HepG2 (cell line): ENCODE results near the gene AP1S3. TPM values are rescaled to one million over a fixed set of nuclear protein-coding genes. Genes with fewer than 3 reads are reported as not detected.

ENCODE experiments used
- ATRX ChIP-seq: sonication (generic); formaldehyde crosslinking; IDR thresholded peaks from 2 replicates; pipeline ENCODE4 v1.4.0; 2020; ENCODE audit warnings: missing genetic modification reagents, borderline replicate concordance
- CHD4 ChIP-seq: fragments of 200-600 bp; sonication (generic); IDR thresholded peaks from 2 replicates; pipeline ENCODE4 v1.7.0; 2017; ENCODE audit warnings: mild to moderate bottlenecking, low read length, borderline replicate concordance
- CREB1 ChIP-seq, 2 experiments: fragments of 450-650 bp in 1 of 2; IDR thresholded peaks; 2 replicates each; pipeline ENCODE4 v1.6.1; 2016 to 2017; ENCODE audit warnings: control low read depth in 1 of 2, mild to moderate bottlenecking in 1 of 2, missing compliant biosample characterization in 1 of 2, missing genetic modification characterization in 1 of 2
- FOXO4 ChIP-seq: sonication (generic); formaldehyde crosslinking; conservative IDR thresholded peaks from 2 replicates; pipeline ENCODE4 v1.8.1; 2023; ENCODE audit warnings: missing genetic modification reagents
- MAZ ChIP-seq, 2 experiments: sonication (generic) in 1 of 2; formaldehyde crosslinking in 1 of 2; IDR thresholded peaks; 2 replicates each; pipeline versions ENCODE4 v1.5.0 to v1.6.1; 2012 to 2020; ENCODE audit warnings: low read depth in 2 of 2, mild to moderate bottlenecking in 2 of 2, borderline replicate concordance in 1 of 2, improper control_type of control experiment in 1 of 2, low read length in 1 of 2, missing genetic modification reagents in 1 of 2, moderate library complexity in 1 of 2
- MTF2 ChIP-seq: sonication (generic); formaldehyde crosslinking; IDR thresholded peaks from 2 replicates; pipeline ENCODE4 v1.5.0; 2020; ENCODE audit warnings: missing genetic modification reagents, borderline replicate concordance
- RBFOX2 ChIP-seq: fragments of 200-400 bp; formaldehyde crosslinking; IDR thresholded peaks from 2 replicates; pipeline ENCODE4 v1.6.1; 2017; ENCODE audit warnings: low read depth, mild to moderate bottlenecking, low read length
- TOPORS ChIP-seq: sonication (generic); formaldehyde crosslinking; IDR thresholded peaks from 2 replicates; pipeline ENCODE4 v1.8.0; 2023; ENCODE audit warnings: mild to moderate bottlenecking, missing genetic modification reagents
- ZBTB42 ChIP-seq: sonication (generic); formaldehyde crosslinking; IDR thresholded peaks from 2 replicates; pipeline ENCODE4 v1.5.0; 2020; ENCODE audit warnings: mild to moderate bottlenecking, missing genetic modification reagents
- ZHX2 ChIP-seq, 2 experiments: sonication (generic) in 1 of 2; formaldehyde crosslinking in 1 of 2; IDR thresholded peaks; 2 replicates each; pipeline versions ENCODE4 v1.6.1 to v1.9.0; 2014 to 2022; ENCODE audit warnings: antibody characterized with exemption in 1 of 2, borderline replicate concordance in 1 of 2, inconsistent platforms in 1 of 2, low read depth in 1 of 2, missing genetic modification reagents in 1 of 2
- ZMAT3 ChIP-seq: sonication (generic); formaldehyde crosslinking; conservative IDR thresholded peaks from 2 replicates; pipeline ENCODE4 v1.7.0; 2021; ENCODE audit warnings: missing genetic modification reagents
- ZNF12 ChIP-seq: sonication (generic); formaldehyde crosslinking; IDR thresholded peaks from 2 replicates; pipeline ENCODE4 v1.5.0; 2020; ENCODE audit warnings: missing genetic modification reagents
- ZNF34 ChIP-seq: sonication (generic); formaldehyde crosslinking; IDR thresholded peaks from 2 replicates; pipeline ENCODE4 v1.4.0; 2020; ENCODE audit warnings: mild to moderate bottlenecking, missing genetic modification reagents, borderline replicate concordance
- ZNF546 ChIP-seq: sonication (generic); formaldehyde crosslinking; conservative IDR thresholded peaks from 2 replicates; pipeline ENCODE4 v1.8.1; 2023; ENCODE audit warnings: mild to moderate bottlenecking, missing genetic modification reagents
- ZNF687 ChIP-seq: sonication (generic); formaldehyde crosslinking; IDR thresholded peaks from 2 replicates; pipeline ENCODE4 v1.5.1; 2020; ENCODE audit warnings: mild to moderate bottlenecking, missing genetic modification reagents, moderate library complexity
- polyA plus RNA-seq, 8 experiments: library from polyadenylated mRNA; depleted of rRNA in 3 of 8; stranded (reverse) in 7 of 8; unstranded in 1 of 8; fragments of >200 nt; fragmentation: Illumina TruSeq in 4 of 8; extraction: Trizol in 4 of 8; gene quantifications; 2 replicates each; pipeline versions ENCODE4 v1.2.1 to v1.2.3, GENCODE V29; 2011 to 2016; ENCODE audit warnings: low read depth in 4 of 8, missing spikeins in 1 of 8, mixed read lengths in 1 of 8; ENCODE audit not compliant: insufficient read depth in 1 of 8
- total RNA-seq, 5 experiments: library from RNA; depleted of rRNA; stranded (reverse); fragments of >200 nt; fragmentation: Illumina TruSeq; extraction: Trizol; gene quantifications; 2 replicates each; pipeline ENCODE4 v1.2.3, GENCODE V29; 2016; ENCODE audit warnings: low read depth in 1 of 5

AP1S3 gene
- total and polyA plus RNA-seq, 2 of the 13 experiments (the other 11 are each of a cell fraction or from before 2014, with no cell fraction given), result 3.0 to 16.3 TPM

GRCh38 chr2:223860809-223861738 is 23.7 kb upstream of the AP1S3 start (continued):
- TF ChIP-seq FOXO4 (CRISPR knock-in tag), result no peak
- TF ChIP-seq ZNF12 (CRISPR knock-in tag), result no peak; the same call in 1 of the 2 replicates
- TF ChIP-seq ZNF687 (CRISPR knock-in tag), result no peak
- TF ChIP-seq CHD4, result peak; percentile 88
- TF ChIP-seq ZMAT3 (CRISPR knock-in tag), result no peak
- TF ChIP-seq MTF2 (CRISPR knock-in tag), result no peak
- TF ChIP-seq ZHX2 (IDR thresholded peaks at IDR 0.05; ENCODE audit: low read depth), result no peak
- no peak for TF ChIP-seq ZHX2 (CRISPR knock-in tag; IDR thresholded peaks at IDR 0.05; ENCODE audit: borderline replicate concordance)
- no peak for TF ChIP-seq MAZ (IDR thresholded peaks at IDR 0.05; ENCODE audit: borderline replicate concordance, low read depth, low read length)
- TF ChIP-seq MAZ (CRISPR knock-in tag; IDR thresholded peaks at IDR 0.05; ENCODE audit: low read depth), result no peak
- no peak for TF ChIP-seq CREB1 (IDR thresholded peaks at IDR 0.05)
- peak; percentile 82 for TF ChIP-seq CREB1 (CRISPR knock-in tag; IDR thresholded peaks at IDR 0.05)
- no peak for TF ChIP-seq ZNF546 (CRISPR knock-in tag)
- no peak for TF ChIP-seq ZNF34 (CRISPR knock-in tag)
- no peak for TF ChIP-seq ZBTB42 (CRISPR knock-in tag)
- TF ChIP-seq ATRX (CRISPR knock-in tag), result no peak
- no peak for TF ChIP-seq TOPORS (CRISPR knock-in tag)
- no peak for TF ChIP-seq RBFOX2
